Activated CD8-positive, alpha-beta memory T cell treated with anti-CD3 and anti-CD28 coated beads for 36 hours (primary cell): ENCODE measurements around the gene STUB1. TPM values are rescaled to one million over a fixed set of nuclear protein-coding genes. Genes with fewer than 3 reads are reported as not detected.

ENCODE experiments used
- CTCF ChIA-PET: fragments of 350-600 bp; sonication (Branson Sonifier 250); formaldehyde crosslinking; loops from one replicate; lab custom pipeline; 2021; ENCODE audit warnings: antibody characterized with exemption; lab: Charles Lee
- POLR2A ChIA-PET: fragments of 350-600 bp; sonication (Branson Sonifier 250); formaldehyde crosslinking; loops from one replicate; lab custom pipeline; 2021; ENCODE audit warnings: antibody characterized with exemption; lab: Charles Lee
- total RNA-seq, 2 experiments: library from RNA; stranded (reverse); gene quantifications; one replicate each; pipeline ENCODE4 v1.2.3, GENCODE V29; 2021

Gene STUB1
- total RNA-seq, 2 experiments from 2014 or later, result 100 to 106 TPM

DNA sequence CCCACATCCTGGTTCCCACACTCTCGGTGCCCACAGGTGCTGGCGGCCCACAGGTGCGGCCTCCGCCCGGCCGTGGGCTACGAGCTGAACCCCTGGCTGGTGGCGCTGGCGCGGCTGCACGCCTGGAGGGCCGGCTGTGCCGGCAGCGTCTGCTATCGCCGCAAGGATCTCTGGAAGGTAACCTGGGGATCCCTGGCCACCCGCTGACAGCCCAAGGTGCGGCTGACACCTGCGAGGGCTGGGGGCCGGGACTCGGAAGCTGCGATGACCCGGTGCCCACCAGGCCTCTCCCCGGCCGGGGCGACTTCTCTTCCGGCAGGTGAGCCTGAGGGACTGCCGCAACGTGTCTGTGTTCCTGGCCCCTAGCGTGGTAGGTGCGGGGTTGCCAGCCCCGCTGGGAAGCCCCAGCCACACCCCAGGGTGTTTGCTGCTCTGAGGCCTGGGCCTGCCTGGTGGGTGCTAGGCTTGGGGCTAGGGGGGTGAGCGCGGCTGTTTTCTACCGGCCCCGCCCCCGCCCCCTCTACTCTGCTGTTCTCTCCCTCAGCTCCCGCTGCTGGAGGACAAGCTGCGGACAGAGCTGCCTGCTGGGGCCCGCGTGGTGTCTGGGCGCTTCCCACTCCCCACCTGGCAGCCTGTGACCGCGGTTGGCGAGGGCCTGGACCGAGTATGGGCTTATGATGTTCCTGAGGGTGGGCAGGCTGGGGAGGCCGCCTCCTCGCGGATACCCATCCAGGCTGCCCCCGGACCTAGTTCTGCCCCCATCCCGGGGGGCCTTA is 41.7 kb downstream of the STUB1 start:
- CTCF ChIA-PET, result interaction anchor here (0.8 to 3.2 kb wide), 8 partner anchors 8 to 63 kb away, joined by 3 to 15 read pairs (median 4); no protein-coding TSS in a partner anchor

DNA sequence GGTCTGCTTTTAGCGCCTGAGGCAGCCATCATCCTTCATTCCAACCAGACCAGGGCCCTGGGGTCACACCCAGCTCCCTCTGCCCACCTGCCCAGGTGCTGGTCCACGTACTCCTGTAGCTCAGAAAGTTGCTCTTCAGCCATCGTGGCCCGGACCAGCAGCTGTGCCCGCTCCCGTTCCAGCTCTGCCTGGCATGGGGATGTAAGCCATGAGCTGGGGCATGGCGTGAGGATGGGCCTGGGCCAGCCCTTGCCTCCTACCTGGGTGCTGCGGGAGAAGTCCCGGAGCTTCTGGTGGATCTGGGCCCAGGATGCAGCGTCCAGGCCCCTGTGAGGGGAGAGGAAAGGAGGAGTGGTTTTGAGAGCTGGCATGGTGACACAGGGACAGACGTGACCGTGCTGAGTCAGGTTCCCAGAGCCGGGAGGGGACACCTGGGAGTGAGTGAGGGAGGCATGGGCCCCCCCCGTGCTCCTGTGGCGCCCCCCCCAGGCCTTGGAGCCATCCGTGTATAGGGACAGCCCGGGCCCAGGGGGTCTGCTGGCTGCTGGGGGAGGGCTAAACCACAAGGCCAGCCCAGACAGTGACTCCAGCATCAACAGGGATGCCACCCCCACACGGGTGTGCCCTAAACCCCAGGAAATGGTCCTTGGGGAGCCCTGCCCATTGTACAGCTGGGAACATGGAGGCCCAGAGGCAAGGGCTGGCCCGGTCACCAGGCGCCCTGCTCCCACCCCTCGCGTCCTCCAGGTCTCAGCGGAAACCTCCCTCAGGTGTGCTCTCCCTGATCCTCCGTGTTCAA is 42.8 kb downstream of the STUB1 start:
- ChIA-PET CTCF (interaction anchor here (0.6 to 1.9 kb wide), 3 partner anchors 11 to 139 kb away, joined by 3 to 5 read pairs (median 4); no protein-coding TSS in a partner anchor), POLR2A (interaction anchor here (1.0 kb wide), 2 partner anchors 13 to 18 kb away, joined by 3 read pairs; partner anchors contain the start of gene CIAO3)

More for the DNA sequence above, 41.7 kb downstream of the STUB1 start:
- POLR2A ChIA-PET, result interaction anchor here (1.0 to 3.9 kb wide), 6 partner anchors 9 to 85 kb away, joined by 3 to 15 read pairs (median 4); partner anchors contain the start of gene CIAO3

DNA sequence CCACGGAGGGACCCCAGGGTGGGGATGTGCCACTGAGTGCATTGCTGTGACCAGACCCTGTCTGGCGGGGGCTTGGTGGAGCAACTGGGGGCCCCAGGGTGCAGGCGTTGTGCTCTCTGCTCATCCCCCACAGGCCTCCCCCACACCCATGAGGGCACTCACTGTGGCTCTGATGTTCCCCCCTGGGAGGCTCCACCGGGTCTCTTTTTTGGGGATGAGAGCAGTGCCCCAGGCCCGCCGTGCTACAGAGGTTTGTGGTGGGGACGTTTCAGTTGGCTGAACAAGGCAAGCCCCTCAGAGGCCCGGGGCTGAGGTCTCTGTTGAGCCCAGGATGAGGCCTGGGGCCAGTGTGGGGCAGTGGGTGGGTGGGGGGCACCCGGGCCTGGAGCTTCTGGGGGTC is 43.5 kb downstream of the STUB1 start:
- POLR2A ChIA-PET, result interaction anchor here (1.0 kb wide), 1 partner anchor 12 kb away, joined by 3 read pairs; no protein-coding TSS in a partner anchor
- CTCF ChIA-PET, result interaction anchor here (3.1 kb wide), 1 partner anchor 10 kb away, joined by 26 read pairs; the partner anchor contains the start of gene METRN

DNA sequence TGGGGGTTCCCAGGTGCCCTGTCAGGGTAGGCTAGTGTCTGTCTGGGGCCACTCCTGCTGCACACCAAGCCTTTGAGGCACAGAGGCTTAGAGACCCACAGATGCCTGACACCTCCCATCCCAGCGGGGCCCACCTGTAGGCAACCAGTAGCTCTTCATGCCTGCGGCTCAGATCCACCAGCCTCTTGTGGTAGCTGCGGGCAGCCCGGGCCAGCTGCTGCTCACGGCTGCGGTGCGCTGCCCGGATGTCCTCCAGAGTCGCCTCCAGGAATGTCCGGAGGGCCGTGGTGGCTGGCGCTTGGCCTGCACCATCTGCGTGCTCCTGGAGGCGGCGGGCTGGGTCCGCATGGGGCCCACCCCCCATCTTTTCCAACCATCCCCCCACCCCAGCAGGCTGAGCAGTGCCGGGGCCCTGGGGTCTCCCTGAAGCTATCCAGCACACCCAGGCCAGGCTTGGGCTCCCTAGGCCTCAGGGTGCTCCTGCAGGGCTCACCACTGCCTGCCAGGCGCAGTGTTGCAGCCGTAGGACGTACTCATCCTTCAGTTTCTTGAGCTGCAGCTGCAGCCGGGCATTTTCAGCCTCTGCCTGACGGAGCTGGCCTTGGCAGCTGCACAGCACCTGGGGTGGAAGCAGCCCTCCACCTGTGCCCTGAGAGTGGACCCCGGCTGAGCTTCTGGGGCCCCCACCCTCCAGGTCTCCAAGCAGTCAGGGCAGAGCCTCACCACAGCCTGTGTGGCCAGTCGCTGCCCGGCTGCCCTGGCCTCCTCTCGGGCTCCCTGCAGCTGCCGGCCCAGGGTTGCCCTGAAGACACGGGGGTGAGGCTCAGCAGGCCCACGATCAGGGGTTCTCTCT is 44.2 kb downstream of the STUB1 start:
- POLR2A ChIA-PET, result no interaction called here
- CTCF ChIA-PET, result interaction anchor here (0.7 to 3.1 kb wide), 3 partner anchors 10 to 89 kb away, joined by 3 to 26 read pairs (median 3); partner anchors contain the start of genes METRN and WDR24

DNA sequence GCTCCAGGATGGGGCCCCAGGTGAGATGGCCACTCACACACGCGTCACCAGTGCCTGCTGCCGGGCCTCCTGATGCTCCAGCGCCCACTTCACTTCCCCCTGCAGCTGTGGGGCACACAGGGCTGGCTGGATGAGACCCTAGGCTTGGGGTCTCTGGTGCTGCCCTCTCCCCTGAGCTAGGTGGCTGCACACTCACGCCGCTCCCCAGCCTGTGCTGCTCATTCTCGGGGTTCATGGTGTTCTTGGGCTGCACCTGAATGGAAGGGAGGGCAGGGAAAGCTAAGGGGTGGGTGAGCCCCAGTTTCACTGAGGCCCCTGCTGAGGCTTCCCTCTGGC is 44.8 kb downstream of the STUB1 start:
- CTCF ChIA-PET, result interaction anchor here (0.7 to 3.1 kb wide), 4 partner anchors 10 to 89 kb away, joined by 3 to 26 read pairs (median 4); partner anchors contain the start of genes METRN and WDR24
- POLR2A ChIA-PET, result interaction anchor here (1.2 kb wide), 1 partner anchor 11 kb away, joined by 7 read pairs; no protein-coding TSS in a partner anchor

DNA sequence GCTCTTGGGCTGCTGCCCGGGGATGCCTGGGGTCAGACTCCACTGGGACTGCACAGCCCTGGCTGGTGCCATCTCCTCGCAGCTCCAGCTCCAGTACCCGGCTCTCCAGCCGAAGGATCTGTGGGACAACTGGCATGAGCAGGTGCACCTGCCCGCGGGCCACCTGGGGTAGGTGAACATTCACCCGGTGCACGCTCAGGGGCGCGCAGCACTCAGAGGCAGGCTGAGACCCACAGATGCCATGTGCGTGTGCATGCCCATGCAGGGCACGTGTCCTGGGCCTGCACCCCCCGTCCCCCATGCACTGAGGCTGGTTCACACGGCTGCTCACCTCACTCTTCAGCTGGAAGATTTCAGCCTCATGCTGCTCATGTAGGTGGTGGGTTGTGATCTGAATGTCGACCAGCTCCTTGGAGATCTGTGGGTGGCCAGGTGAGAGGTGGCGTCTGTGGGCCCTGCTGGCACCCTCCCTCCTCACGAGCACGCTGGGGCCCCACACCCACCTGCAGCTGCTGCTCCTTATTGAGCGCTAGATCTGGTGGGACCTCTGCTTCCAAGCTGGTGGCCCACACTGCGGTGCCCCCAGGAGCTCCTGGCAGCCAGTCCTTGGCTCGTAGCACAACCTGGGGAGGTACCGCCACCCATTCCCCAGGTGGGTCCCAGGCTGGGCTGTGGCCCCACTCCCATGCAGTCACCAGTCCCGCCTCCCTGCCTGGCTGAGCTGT is 45.4 kb downstream of the STUB1 start:
- ChIA-PET CTCF (interaction anchor here (0.9 to 3.1 kb wide), 4 partner anchors 10 to 57 kb away, joined by 3 to 26 read pairs (median 10); partner anchors contain the start of genes CIAO3, METRN and RHOT2), POLR2A (interaction anchor here (0.7 to 1.2 kb wide), 3 partner anchors 10 to 78 kb away, joined by 3 to 7 read pairs (median 3); partner anchors contain the start of gene RPUSD1)

DNA sequence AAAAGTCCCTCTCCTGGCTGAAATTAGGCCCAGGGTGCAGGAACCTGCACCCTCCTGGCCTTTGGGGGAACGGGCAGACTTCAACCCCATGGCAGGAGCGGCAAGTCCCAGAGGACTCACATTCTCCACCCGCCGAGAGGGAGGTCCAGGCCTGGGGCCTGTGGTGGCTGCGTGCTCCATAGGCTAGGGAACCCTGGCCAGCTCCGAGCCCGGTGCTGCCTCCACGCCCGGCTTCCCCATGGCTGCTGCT is 45.9 kb downstream of the STUB1 start:
- ChIA-PET POLR2A (interaction anchor here (1.0 to 1.2 kb wide), 2 partner anchors 10 to 62 kb away, joined by 3 to 7 read pairs; partner anchors contain the start of gene RPUSD1), CTCF (interaction anchor here (1.4 to 3.1 kb wide), 4 partner anchors 9 to 58 kb away, joined by 3 to 26 read pairs (median 9); partner anchors contain the start of genes CIAO3, METRN and RHOT2)

DNA sequence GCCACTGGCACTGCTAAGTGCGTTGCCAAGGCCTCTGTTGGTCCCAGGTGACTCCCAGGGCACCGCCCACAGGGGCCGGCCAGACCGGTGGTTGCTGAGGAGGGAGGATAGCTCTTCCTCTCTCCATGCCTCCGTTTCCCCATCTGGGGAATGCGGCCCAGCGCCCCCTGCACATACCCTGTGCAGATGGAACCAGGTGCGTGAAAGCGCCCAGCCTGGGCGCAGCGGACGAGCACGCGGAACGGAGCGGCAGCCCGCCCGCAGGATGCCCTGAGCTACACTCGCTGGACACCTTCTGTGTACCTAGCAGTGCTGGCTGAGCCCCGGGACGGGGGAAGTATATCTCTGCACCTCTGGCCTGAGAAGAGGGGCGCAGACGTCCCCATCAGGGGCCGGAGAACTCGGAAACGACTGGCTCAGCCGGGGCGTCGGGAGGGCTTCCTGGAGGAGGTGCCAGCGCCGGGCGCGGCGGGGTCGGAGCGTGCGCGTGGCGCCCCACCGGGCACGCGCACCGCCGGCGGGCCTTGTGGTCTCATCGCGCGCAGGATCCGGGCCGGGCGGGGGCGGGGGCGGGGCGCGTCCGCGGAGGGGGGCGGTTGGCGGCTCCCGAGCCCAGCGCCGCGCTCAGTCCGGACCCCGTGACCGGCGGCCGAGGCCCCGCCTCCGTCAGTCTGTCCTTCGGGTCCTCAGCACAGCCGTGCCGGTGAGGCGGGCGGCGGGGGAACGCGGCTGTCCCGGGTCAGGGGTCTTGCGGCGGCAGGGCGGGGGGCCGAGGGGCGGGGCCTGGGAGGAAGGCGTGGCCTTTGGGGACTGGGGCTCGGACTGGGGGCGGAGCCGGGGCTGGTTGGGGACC is 46.5 kb downstream of the STUB1 start, which contains the start of the genes CCDC78 and HAGHL:
Gene CCDC78 (minus strand): TSS at position 6 of the 853 bp plus-strand sequence. CDS start 76 bp downstream, outside the sequence.
Gene HAGHL (plus strand): TSS at position 669 of the 853 bp plus-strand sequence. CDS start 404 bp downstream, outside the sequence.
- ChIA-PET POLR2A (interaction anchor here (1.0 to 1.2 kb wide), 2 partner anchors 9 to 61 kb away, joined by 3 to 7 read pairs; partner anchors contain the start of gene RPUSD1), CTCF (interaction anchor here (1.2 to 3.1 kb wide), 5 partner anchors 9 to 58 kb away, joined by 3 to 26 read pairs (median 3); partner anchors contain the start of genes CIAO3, METRN and RHOT2)

DNA sequence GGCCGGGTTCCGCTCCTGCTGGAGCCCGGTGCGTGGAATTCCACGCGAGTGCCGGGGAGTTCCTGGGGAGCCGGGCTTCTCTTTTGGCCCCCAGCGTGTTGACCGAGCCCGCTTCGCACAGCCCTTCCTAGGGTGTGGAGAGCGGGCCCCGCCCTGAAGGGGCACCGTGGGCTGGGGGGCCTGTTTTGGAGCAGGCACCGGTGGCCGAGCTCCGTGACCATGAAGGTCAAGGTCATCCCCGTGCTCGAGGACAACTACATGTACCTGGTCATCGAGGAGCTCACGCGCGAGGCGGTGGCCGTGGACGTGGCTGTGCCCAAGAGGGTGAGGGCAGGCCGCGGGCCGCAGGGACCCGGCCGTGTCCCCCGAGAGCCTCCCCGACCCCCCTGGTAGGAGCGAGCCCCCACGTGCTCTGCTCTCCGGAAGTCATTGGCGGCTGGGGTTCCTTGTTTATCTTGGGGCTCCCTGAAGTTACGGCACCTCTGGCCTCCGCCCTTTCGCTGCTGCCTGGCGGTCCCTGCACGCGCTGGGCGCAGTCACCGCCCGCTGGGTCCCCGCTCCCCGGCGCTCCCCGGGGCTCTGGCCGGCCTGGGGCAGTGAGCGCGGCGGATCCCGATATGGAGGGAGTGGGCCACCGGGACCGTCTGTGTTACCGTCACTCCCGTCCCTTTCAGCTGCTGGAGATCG is 47.2 kb downstream of the STUB1 start:
- CTCF ChIA-PET, result interaction anchor here (1.1 to 3.0 kb wide), 5 partner anchors 8 to 58 kb away, joined by 3 to 15 read pairs (median 3); partner anchors contain the start of gene CIAO3
- POLR2A ChIA-PET, result interaction anchor here (0.9 to 1.5 kb wide), 2 partner anchors 9 to 32 kb away, joined by 3 to 7 read pairs; no protein-coding TSS in a partner anchor

DNA sequence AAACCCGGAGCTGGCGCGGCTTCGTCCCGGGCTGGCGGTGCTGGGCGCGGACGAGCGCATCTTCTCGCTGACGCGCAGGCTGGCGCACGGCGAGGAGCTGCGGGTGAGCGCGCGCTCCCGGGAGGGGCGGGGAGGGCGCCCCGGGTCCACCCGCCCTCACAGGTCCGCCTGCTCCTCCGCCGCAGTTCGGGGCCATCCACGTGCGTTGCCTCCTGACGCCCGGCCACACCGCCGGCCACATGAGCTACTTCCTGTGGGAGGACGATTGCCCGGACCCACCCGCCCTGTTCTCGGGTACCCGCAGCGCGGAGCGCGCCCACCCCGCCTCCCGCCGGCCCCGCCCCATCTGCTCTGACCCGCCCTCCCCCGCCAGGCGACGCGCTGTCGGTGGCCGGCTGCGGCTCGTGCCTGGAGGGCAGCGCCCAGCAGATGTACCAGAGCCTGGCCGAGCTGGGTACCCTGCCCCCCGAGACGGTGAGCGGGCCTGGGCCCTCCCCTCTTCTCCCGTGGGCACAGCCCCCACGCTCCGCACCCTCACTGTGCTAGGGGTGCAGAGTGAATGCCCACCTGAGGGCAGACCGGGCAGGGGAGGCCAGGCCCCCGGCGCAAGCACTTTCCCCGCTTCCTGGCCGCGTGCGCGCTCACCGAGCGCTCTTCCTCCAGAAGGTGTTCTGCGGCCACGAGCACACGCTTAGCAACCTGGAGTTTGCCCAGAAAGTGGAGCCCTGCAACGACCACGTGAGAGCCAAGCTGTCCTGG is 48.1 kb downstream of the STUB1 start:
- CTCF ChIA-PET, result interaction anchor here (1.1 to 3.0 kb wide), 4 partner anchors 8 to 57 kb away, joined by 3 to 15 read pairs (median 4); partner anchors contain the start of gene CIAO3
- POLR2A ChIA-PET, result interaction anchor here (0.6 to 1.5 kb wide), 6 partner anchors 8 to 688 kb away, joined by 3 to 12 read pairs (median 3); partner anchors contain the start of gene CIAO3

DNA sequence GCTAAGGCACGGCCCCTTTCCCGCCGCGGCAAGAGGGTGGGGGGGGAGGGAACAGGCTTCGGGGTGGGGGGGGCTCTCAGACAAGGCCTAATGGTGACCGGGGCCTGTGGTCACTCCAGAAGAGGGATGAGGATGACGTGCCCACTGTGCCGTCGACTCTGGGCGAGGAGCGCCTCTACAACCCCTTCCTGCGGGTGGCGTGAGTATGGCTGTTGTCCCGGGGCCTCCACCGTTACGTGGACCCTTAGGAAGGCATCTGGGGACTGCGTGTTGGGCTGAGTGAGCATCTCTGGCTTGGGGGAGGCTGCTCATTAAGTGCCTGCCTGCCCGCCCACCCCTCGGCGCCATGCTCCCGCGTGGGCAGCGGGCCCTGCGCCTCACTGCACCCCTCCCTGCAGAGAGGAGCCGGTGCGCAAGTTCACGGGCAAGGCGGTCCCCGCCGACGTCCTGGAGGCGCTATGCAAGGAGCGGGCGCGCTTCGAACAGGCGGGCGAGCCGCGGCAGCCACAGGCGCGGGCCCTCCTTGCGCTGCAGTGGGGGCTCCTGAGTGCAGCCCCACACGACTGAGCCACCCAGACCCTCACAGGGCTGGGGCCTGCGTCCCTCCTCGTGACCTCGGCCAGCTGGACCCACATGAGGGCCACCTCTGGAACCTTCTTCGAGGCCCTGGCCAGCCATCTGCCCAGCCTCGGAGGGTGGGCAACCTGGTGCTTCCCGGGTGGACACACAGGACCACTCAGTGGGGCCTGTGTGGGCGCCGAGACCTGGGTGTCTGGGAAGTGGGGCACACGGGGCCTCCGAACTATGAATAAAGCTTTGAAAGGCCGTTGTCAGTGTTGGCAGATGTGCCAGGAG is 48.9 kb downstream of the STUB1 start:
- ChIA-PET POLR2A (interaction anchor here (0.9 to 2.9 kb wide), 3 partner anchors 8 to 95 kb away, joined by 3 to 15 read pairs (median 12); partner anchors contain the start of gene ANTKMT), CTCF (interaction anchor here (1.1 to 1.8 kb wide), 4 partner anchors 8 to 18 kb away, joined by 3 to 10 read pairs (median 4); partner anchors contain the start of genes ANTKMT and CIAO3)

DNA sequence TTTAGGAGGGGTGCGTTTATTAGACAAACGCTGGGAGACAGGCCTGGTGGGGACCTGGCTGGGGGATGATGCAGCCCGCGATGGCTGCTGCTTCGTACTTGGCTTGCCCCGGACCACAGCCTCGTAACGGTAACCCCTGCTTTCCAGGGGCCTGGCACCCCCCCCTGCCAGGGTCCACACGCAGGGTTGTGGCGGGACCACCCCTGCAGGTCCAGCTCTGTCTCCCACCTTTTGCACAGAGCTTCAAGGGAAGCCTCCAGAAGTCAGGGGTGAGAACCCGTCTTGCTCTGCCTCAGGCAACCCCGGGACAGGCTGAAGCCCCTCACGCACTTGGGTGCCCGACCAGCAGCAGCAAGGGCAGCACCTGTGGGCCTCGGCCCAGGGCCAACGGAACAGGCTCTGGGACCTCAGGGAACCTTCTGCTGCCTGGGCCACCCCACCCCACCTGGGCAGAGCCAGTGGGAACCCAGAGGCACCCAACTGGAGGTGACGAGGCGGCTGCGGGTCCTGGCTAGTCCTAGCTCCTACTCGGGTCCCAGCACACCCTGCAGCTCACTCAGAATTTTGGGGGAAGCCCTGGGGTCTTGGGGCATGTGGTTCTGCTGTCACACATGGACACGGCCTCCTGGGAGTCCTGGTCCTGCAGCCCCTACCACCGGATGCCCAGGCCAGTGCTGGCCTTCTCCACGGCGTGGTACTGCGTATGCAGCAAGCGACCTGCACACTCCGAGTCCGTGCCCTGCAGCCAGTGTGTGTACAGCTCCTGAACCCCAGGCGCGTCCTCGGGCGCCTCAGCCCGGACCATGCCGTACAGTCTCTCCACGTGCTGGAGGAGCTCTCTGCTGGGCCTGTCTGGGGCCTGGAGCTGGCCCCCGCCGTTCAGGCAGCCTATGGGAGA is 49.8 kb downstream of the STUB1 start:
- ChIA-PET POLR2A (interaction anchor here (0.5 to 2.9 kb wide), 2 partner anchors 9 to 12 kb away, joined by 3 to 15 read pairs; partner anchors contain the start of gene ANTKMT), CTCF (interaction anchor here (1.1 to 1.8 kb wide), 3 partner anchors 9 to 19 kb away, joined by 3 to 10 read pairs (median 5); partner anchors contain the start of genes ANTKMT and CIAO3)
